ES-I3 (cell line): Measurements from ENCODE around the gene CHRNA3.
A peak's percentile ranks its signal among the peaks of the same experiment; 100 is the strongest.

ENCODE experiments used
- H3K36me3 ChIP-seq: 2 replicates; pipeline ENCODE4 v1.6.1; 2013; ENCODE audit warnings: mild to moderate bottlenecking, low read length, control low read depth, moderate library complexity; ENCODE audit not compliant: insufficient read depth
- H3K4me1 ChIP-seq: 2 replicates; pipeline ENCODE4 v1.6.1; 2013; ENCODE audit warnings: mild to moderate bottlenecking, control low read depth, low read length; ENCODE audit not compliant: insufficient read depth
- H3K9ac ChIP-seq: 2 replicates; pipeline ENCODE4 v1.6.1; 2013; ENCODE audit warnings: low read depth, mild to moderate bottlenecking, low read length, moderate library complexity
- H3K9me3 ChIP-seq: 2 replicates; pipeline ENCODE4 v1.6.1; 2013; ENCODE audit warnings: mild to moderate bottlenecking, low read length, moderate library complexity; ENCODE audit not compliant: control insufficient read depth, insufficient read depth

CHRNA3 gene

GRCh38 chr15:78620527-78621421 lies at the start of gene CHRNA3:
CHRNA3 (minus strand) TSS chr15:78620996; CDS start chr15:78620794, 202 bp downstream.
- Histone ChIP-seq H3K9ac (peak within 1 kb of the TSS; percentile 82), H3K9me3 (no peaks in the 10 kb centered on the region), H3K36me3 (no peaks in the 10 kb centered on the region), H3K4me1 (peaks cover 8% of the 10 kb centered on the region; the same call in 1 of the 2 replicates)

- Histone ChIP-seq H3K4me1 (peaks cover 18% of the 10 kb centered on the region), H3K9ac (no peak overlapping the region), H3K9me3 (no peaks in the 10 kb centered on the region), H3K36me3 (no peaks in the 10 kb centered on the region)
Observed at GRCh38 chr15:78668987-78669386, 48.2 kb upstream of the CHRNA3 start.

- H3K9ac ChIP-seq = no peak overlapping the region
- H3K4me1 ChIP-seq = peaks cover 17% of the 10 kb centered on the region
- H3K9me3 ChIP-seq = no peaks in the 10 kb centered on the region
- no peaks in the 10 kb centered on the region for H3K36me3 ChIP-seq
Observed at GRCh38 chr15:78667578-78668236, 46.9 kb upstream of the CHRNA3 start.

GRCh38 chr15:78666010-78666409 lies 45.2 kb upstream of the CHRNA3 start:
- Histone ChIP-seq H3K4me1 (peaks cover 4% of the 10 kb centered on the region), H3K36me3 (no peaks in the 10 kb centered on the region)

GRCh38 chr15:78663703-78664102 lies 42.9 kb upstream of the CHRNA3 start:
- Histone ChIP-seq H3K9ac (no peak overlapping the region), H3K4me1 (no peaks in the 10 kb centered on the region), H3K9me3 (no peaks in the 10 kb centered on the region), H3K36me3 (no peaks in the 10 kb centered on the region)

More at GRCh38 chr15:78666010-78666409, 45.2 kb upstream of the CHRNA3 start:
- no peak overlapping the region for H3K9ac ChIP-seq
- H3K9me3 ChIP-seq = no peaks in the 10 kb centered on the region

- no peaks in the 10 kb centered on the region for H3K4me1 ChIP-seq
- no peak overlapping the region for H3K9ac ChIP-seq
Observed at GRCh38 chr15:78662028-78662427, 41.2 kb upstream of the CHRNA3 start.

GRCh38 chr15:78661001-78661400 lies 40.2 kb upstream of the CHRNA3 start:
- H3K4me1 ChIP-seq = no peaks in the 10 kb centered on the region

More at GRCh38 chr15:78662028-78662427, 41.2 kb upstream of the CHRNA3 start:
- Histone ChIP-seq H3K36me3 (no peaks in the 10 kb centered on the region), H3K9me3 (no peaks in the 10 kb centered on the region)

GRCh38 chr15:78660584-78660983 lies 39.8 kb upstream of the CHRNA3 start:
- H3K4me1 ChIP-seq = no peaks in the 10 kb centered on the region
- no peaks in the 10 kb centered on the region for H3K36me3 ChIP-seq
- no peak overlapping the region for H3K9ac ChIP-seq
- no peaks in the 10 kb centered on the region for H3K9me3 ChIP-seq

More at GRCh38 chr15:78661001-78661400, 40.2 kb upstream of the CHRNA3 start:
- Histone ChIP-seq H3K9ac (no peak overlapping the region), H3K9me3 (no peaks in the 10 kb centered on the region), H3K36me3 (no peaks in the 10 kb centered on the region)

GRCh38 chr15:78658823-78659222 lies 38.0 kb upstream of the CHRNA3 start:
- H3K9ac ChIP-seq = no peak overlapping the region
- H3K4me1 ChIP-seq = no peaks in the 10 kb centered on the region
- no peaks in the 10 kb centered on the region for H3K36me3 ChIP-seq
- no peaks in the 10 kb centered on the region for H3K9me3 ChIP-seq

- Histone ChIP-seq H3K4me1 (no peaks in the 10 kb centered on the region), H3K9me3 (no peaks in the 10 kb centered on the region), H3K36me3 (no peaks in the 10 kb centered on the region), H3K9ac (no peak overlapping the region)
Observed at GRCh38 chr15:78654272-78654671, 33.5 kb upstream of the CHRNA3 start.

- Histone ChIP-seq H3K9ac (no peak overlapping the region), H3K9me3 (no peaks in the 10 kb centered on the region), H3K36me3 (no peaks in the 10 kb centered on the region), H3K4me1 (no peaks in the 10 kb centered on the region)
Observed at GRCh38 chr15:78651930-78652615, 31.3 kb upstream of the CHRNA3 start.

GRCh38 chr15:78651007-78651406 lies 30.2 kb upstream of the CHRNA3 start:
- H3K36me3 ChIP-seq = no peaks in the 10 kb centered on the region
- H3K4me1 ChIP-seq = no peaks in the 10 kb centered on the region
- no peaks in the 10 kb centered on the region for H3K9me3 ChIP-seq
- no peak overlapping the region for H3K9ac ChIP-seq

- H3K9me3 ChIP-seq = no peaks in the 10 kb centered on the region
- H3K9ac ChIP-seq = no peak overlapping the region
- no peaks in the 10 kb centered on the region for H3K36me3 ChIP-seq
- H3K4me1 ChIP-seq = no peaks in the 10 kb centered on the region
Observed at GRCh38 chr15:78650022-78650421, 29.2 kb upstream of the CHRNA3 start.

- peaks cover 5% of the 10 kb centered on the region for H3K4me1 ChIP-seq
- H3K9ac ChIP-seq = no peak overlapping the region
- no peaks in the 10 kb centered on the region for H3K9me3 ChIP-seq
- no peaks in the 10 kb centered on the region for H3K36me3 ChIP-seq
Observed at GRCh38 chr15:78645009-78645408, 24.2 kb upstream of the CHRNA3 start.
